GM13976 (cell line): ENCODE results near the gene MORN1.

ENCODE experiments used
- DNase-seq: peaks from one replicate; pipeline ENCODE4 v3.0.0; 2012; ENCODE audit warnings: low spot score
- in situ Hi-C: fragments of 300-500 bp; cut with MboI; formaldehyde crosslinking; loops from one replicate; pipeline ENCODE4 v1.12.0; 2022; ENCODE audit warnings: low sequenced_read_pairs, mixed read lengths, inconsistent platforms; ENCODE audit not compliant: unreplicated experiment
- TF ChIP-seq, protein P1 (sequence below): IDR thresholded peaks from 2 replicates; pipeline ENCODE4 v1.5.1; 2012; ENCODE audit warnings: borderline replicate concordance, mild to moderate bottlenecking; ENCODE audit not compliant: insufficient read depth; ENCODE audit errors: extremely low read depth, missing control alignments, control extremely low read depth

MORN1 gene

DNA sequence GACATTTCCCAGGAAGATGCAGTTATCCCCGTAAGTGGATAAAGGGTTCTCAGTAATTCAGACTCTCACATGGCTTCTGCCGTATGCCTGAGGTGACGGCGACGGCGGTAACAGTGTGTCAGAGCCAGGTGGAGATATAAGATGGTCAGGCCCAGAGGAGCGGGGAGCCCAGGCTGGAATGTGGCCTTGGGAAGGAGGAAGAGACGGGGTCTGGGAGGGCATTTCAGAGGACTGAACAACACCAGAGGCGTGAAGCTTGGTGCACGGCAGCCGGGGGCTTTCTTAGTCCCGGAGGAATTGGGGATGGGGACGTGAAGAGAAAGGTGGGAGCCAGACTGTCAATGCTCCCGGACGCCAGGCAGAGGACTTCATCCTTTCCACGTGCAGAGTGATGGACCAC, 1.3 kb upstream of the MORN1 start:
- no peak for DNase-seq
- TF ChIP-seq, protein P1, sequence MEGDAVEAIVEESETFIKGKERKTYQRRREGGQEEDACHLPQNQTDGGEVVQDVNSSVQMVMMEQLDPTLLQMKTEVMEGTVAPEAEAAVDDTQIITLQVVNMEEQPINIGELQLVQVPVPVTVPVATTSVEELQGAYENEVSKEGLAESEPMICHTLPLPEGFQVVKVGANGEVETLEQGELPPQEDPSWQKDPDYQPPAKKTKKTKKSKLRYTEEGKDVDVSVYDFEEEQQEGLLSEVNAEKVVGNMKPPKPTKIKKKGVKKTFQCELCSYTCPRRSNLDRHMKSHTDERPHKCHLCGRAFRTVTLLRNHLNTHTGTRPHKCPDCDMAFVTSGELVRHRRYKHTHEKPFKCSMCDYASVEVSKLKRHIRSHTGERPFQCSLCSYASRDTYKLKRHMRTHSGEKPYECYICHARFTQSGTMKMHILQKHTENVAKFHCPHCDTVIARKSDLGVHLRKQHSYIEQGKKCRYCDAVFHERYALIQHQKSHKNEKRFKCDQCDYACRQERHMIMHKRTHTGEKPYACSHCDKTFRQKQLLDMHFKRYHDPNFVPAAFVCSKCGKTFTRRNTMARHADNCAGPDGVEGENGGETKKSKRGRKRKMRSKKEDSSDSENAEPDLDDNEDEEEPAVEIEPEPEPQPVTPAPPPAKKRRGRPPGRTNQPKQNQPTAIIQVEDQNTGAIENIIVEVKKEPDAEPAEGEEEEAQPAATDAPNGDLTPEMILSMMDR: no peak
- in situ Hi-C loops: no loop called here

DNA sequence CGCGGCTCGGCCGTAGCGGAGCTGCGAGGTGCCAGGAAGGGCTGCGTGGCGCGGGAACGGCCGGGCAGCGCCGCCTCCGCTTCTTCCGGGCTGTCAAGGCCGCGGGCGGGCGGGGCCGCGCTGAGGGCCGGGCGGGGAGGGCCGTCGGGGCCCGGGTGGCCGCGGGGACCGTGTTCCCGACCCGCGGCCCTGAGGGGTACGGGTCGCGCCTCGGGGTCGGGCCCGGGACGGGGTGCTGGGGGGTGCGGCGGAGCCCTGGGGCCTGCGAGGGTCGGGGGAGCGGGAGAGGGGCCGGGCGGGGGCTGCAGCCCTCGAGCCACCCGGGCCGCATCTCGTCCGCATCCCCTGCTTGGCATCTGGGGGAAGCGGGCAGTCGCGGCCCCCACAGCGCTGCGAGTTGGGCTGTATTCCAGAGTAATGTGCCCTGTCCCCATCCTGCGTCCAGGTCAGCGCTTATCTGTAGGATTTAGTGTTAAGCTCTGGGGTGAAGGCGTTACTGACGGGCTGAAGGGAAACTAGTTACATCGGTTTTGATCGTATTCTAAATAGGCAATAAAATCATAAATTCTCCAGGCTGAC, 666 bp upstream of the MORN1 start:
- DNase-seq: no peak
- in situ Hi-C loops: no loop called here
- TF ChIP-seq, protein P1: no peak

DNA sequence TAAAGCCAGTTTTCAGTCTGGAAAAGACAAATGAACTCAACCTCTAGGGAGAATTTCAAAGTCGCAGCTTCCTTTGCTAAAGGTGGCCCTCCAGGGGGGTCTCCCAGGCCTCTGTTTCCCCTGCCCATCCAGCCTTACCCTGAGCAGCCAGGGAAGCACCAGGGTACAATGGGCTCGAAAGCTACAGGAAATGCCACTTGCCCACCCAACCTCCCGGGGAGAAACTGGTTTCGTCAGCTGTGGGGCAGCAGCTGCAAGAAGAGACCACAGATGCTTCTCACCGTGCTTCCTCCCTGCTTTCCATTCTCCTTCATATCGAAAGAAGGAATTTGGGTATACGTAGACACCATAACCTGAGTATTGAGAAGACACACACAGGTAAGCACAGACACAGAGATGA, 1.7 kb downstream of the MORN1 start:
- TF ChIP-seq, protein P1: no peak
- in situ Hi-C loops: no loop called here
- DNase-seq: no peak

DNA sequence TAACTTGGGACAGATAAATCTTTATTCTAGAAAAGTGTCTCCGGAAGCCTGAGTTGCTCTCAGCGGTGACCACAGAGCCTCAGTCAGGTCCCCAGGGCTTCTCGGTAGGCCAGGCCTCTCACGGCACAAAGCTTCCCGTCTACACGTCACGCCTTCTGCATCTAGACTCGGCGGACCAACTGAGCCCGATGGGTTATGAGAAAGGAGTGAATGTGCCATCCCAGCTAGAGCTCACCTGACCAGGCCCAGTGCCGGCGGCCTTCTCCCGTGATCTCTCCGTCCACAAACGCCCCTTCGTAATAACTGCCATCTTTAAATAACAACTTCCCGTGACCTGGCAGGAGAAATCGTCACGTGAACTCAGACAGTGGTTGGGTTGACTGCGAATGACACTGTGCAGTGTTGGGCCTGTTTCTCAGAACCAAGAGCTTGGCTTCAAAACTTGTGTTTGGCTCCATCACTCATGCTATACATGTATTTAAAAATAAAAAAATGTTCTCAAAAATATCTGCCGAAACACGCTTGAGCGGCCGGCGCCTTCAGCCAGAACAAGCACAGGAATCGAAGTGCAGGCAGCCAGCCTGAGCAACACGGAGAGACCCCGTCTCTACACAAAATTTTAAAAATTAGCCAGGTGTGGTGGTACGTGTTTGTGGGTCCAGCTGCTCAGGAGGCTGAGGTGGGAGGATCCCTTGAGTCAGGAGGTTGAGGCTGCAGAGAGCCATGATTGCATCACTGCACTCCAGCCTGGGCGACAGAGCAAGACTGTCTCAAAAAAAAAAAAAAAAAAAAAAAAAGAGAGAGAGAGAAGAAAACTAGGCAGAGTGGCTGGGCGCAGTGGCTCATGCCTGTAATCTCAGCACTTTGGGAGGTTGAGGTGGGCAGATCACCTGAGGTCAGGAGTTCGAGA, 3.1 kb downstream of the MORN1 start:
- DNase-seq: no peak
- in situ Hi-C loops: no loop called here

DNA sequence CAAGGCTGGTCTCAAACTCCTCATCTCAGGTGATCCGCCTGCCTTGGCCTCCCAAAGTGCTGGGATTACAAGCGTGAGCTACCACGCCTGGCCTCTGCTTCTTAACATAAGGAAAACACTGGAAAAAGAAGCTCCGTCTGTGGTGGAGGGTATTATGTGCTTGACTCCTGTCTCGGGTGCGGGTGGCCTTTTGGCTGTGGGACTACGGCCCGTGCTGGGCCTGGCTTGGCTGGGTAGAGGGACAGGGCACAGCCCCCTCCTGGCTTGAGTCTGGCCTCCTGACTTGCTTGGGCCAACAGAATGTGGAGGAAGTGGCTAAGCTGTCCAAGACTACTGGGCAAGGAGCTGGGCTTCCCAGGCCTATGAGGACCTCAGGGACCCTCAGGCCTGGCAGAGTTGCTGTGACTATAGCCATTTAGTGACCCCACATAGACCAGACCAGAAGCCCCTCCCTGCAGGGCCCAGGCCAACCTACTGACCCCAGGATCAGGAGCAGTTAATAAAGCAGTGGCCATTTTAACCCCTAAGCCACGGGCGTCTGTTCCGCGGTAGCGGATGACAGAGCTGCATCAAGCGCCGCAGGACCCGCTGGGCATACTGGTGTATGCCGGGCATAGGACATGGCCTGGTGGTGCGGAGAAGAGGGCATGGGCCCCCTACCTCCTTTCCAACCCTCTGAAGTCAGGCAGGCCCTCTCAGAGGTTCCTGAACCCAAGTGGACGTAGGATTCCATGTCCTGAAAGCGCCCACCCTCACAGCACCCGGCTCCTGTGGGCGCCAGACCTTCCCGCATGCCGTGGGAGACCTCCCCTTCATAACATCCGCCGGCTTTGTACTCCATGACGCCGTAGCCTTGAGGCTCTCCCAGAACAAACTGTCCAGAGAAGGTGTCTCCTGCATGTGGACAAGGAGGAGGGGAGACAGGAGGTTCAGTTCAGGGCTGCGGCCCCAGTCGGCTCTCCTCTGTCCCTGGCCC, 4.4 kb downstream of the MORN1 start:
- in situ Hi-C loops: no loop called here
- TF ChIP-seq, protein P1: no peak
- no peak for DNase-seq

More for the DNA sequence above, 3.1 kb downstream of the MORN1 start:
- TF ChIP-seq, protein P1: no peak
